Panc1 (cell line): ENCODE results near the gene SYNM.

Experiments
- CTCF ChIP-seq: fragments of 450-650 bp; IDR thresholded peaks from 2 replicates; pipeline ENCODE4 v1.5.1; 2017; ENCODE audit warnings: mild to moderate bottlenecking
- POLR2AphosphoS5 ChIP-seq: IDR thresholded peaks from 2 replicates; pipeline ENCODE4 v1.6.1; 2012; ENCODE audit warnings: mild to moderate bottlenecking, low read depth, low read length, moderate library complexity
- REST ChIP-seq, 2 experiments: IDR thresholded peaks; 2 replicates each; pipeline ENCODE4 v1.6.1; 2011 to 2012; ENCODE audit warnings: low read depth in 2 of 2, control low read depth in 1 of 2, low read length in 1 of 2, mild to moderate bottlenecking in 1 of 2, moderate library complexity in 1 of 2; ENCODE audit not compliant: insufficient read depth in 1 of 2
- SIN3A ChIP-seq: IDR thresholded peaks from 2 replicates; pipeline ENCODE4 v1.6.1; 2012; ENCODE audit warnings: low read depth, mild to moderate bottlenecking, low read length, moderate library complexity, borderline replicate concordance; ENCODE audit not compliant: insufficient read depth

- TF ChIP-seq SIN3A, result no peak
- TF ChIP-seq CTCF, result no peak
- no peak for TF ChIP-seq REST (IDR thresholded peaks at IDR 0.05; ENCODE audit: insufficient read depth in 1 of 2, low read depth in 2 of 2, low read length in 1 of 2)
- TF ChIP-seq POLR2AphosphoS5, result no peak
Observed at GRCh38 chr15:99148851-99149276, 44.0 kb downstream of the SYNM start.
